HepG2 (cell line): ENCODE measurements around the gene ATP8B1. TPM values are rescaled to one million over a fixed set of nuclear protein-coding genes. Genes with fewer than 3 reads are reported as not detected.

ENCODE experiments used
- ARNTL ChIP-seq: sonication (generic); formaldehyde crosslinking; IDR thresholded peaks from 2 replicates; pipeline ENCODE4 v1.4.0; 2020; ENCODE audit warnings: mild to moderate bottlenecking, missing genetic modification reagents
- CEBPG ChIP-seq: IDR thresholded peaks from 2 replicates; pipeline ENCODE4 v1.6.1; 2016
- ERF ChIP-seq: IDR thresholded peaks from 2 replicates; pipeline ENCODE4 v1.6.1; 2018; ENCODE audit warnings: missing biosample characterization, missing genetic modification reagents
- ETV6 ChIP-seq: sonication (generic); formaldehyde crosslinking; conservative IDR thresholded peaks from 2 replicates; pipeline ENCODE4 v1.4.0; 2020; ENCODE audit warnings: missing genetic modification reagents
- FLYWCH1 ChIP-seq: sonication (generic); formaldehyde crosslinking; IDR thresholded peaks from 2 replicates; pipeline ENCODE4 v1.8.1; 2023; ENCODE audit warnings: mild to moderate bottlenecking, missing genetic modification reagents
- FOXP1 ChIP-seq, 2 experiments: fragments of 450-650 bp in 1 of 2; IDR thresholded peaks; 2 replicates each; pipeline ENCODE4 v1.6.1; 2017 to 2018; ENCODE audit warnings: antibody characterized with exemption in 1 of 2
- FOXP4 ChIP-seq: sonication (generic); formaldehyde crosslinking; IDR thresholded peaks from 2 replicates; pipeline ENCODE4 v1.4.0; 2020; ENCODE audit warnings: missing genetic modification reagents
- IRF2 ChIP-seq: IDR thresholded peaks from 2 replicates; pipeline ENCODE4 v1.6.1; 2018; ENCODE audit warnings: missing genetic modification reagents, missing compliant biosample characterization
- MAFF ChIP-seq: IDR thresholded peaks from 2 replicates; pipeline ENCODE4 v1.6.1; 2011; ENCODE audit warnings: low read depth, low read length, improper control_type of control experiment
- NR0B2 ChIP-seq: sonication (generic); formaldehyde crosslinking; IDR thresholded peaks from 2 replicates; pipeline ENCODE4 v1.4.0; 2020; ENCODE audit warnings: mild to moderate bottlenecking, missing genetic modification reagents
- NR2F2 ChIP-seq: IDR thresholded peaks from 2 replicates; pipeline ENCODE4 v1.6.1; 2012; ENCODE audit warnings: low read depth, inconsistent platforms, borderline replicate concordance
- SP2 ChIP-seq: sonication (generic); formaldehyde crosslinking; IDR thresholded peaks from 2 replicates; pipeline ENCODE4 v1.5.1; 2020; ENCODE audit warnings: mild to moderate bottlenecking, missing genetic modification reagents
- STAG1 ChIP-seq: sonication (generic); formaldehyde crosslinking; IDR thresholded peaks from 2 replicates; pipeline ENCODE4 v1.4.0; 2020; ENCODE audit warnings: missing genetic modification reagents
- TFE3 ChIP-seq: IDR thresholded peaks from 2 replicates; pipeline ENCODE4 v1.6.1; 2016
- ZBTB20 ChIP-seq: sonication (generic); formaldehyde crosslinking; IDR thresholded peaks from 2 replicates; pipeline ENCODE4 v1.8.1; 2023; ENCODE audit warnings: missing genetic modification reagents, low read depth, mild to moderate bottlenecking, borderline replicate concordance
- ZMAT5 ChIP-seq: sonication (generic); formaldehyde crosslinking; IDR thresholded peaks from 2 replicates; pipeline ENCODE4 v1.5.0; 2020; ENCODE audit warnings: mild to moderate bottlenecking, low read depth, missing genetic modification reagents, borderline replicate concordance
- ZNF256 ChIP-seq: sonication (generic); formaldehyde crosslinking; conservative IDR thresholded peaks from 2 replicates; pipeline ENCODE4 v1.4.0; 2020; ENCODE audit warnings: missing genetic modification reagents
- ZNF703 ChIP-seq: sonication (generic); formaldehyde crosslinking; IDR thresholded peaks from 2 replicates; pipeline ENCODE4 v1.5.1; 2020; ENCODE audit warnings: missing genetic modification reagents, mild to moderate bottlenecking, moderate library complexity, borderline replicate concordance
- ZNF782 ChIP-seq: sonication (generic); formaldehyde crosslinking; IDR thresholded peaks from 2 replicates; pipeline ENCODE4 v1.4.0; 2020; ENCODE audit warnings: missing genetic modification reagents, mild to moderate bottlenecking, borderline replicate concordance
- ZNF883 ChIP-seq: sonication (generic); formaldehyde crosslinking; IDR thresholded peaks from 2 replicates; pipeline ENCODE4 v1.5.1; 2020; ENCODE audit warnings: mild to moderate bottlenecking, missing genetic modification reagents; ENCODE audit errors: not compliant biosample characterization
- polyA plus RNA-seq, 8 experiments: library from polyadenylated mRNA; depleted of rRNA in 3 of 8; stranded (reverse) in 7 of 8; unstranded in 1 of 8; fragments of >200 nt; fragmentation: Illumina TruSeq in 4 of 8; extraction: Trizol in 4 of 8; gene quantifications; 2 replicates each; pipeline versions ENCODE4 v1.2.1 to v1.2.3, GENCODE V29; 2011 to 2016; ENCODE audit warnings: low read depth in 4 of 8, missing spikeins in 1 of 8, mixed read lengths in 1 of 8; ENCODE audit not compliant: insufficient read depth in 1 of 8
- total RNA-seq, 5 experiments: library from RNA; depleted of rRNA; stranded (reverse); fragments of >200 nt; fragmentation: Illumina TruSeq; extraction: Trizol; gene quantifications; 2 replicates each; pipeline ENCODE4 v1.2.3, GENCODE V29; 2016; ENCODE audit warnings: low read depth in 1 of 5
- TF ChIP-seq, protein P1 (sequence below): sonication (generic); formaldehyde crosslinking; IDR thresholded peaks from 2 replicates; pipeline ENCODE4 v1.5.0; 2020; ENCODE audit warnings: missing genetic modification reagents
- TF ChIP-seq, protein P2 (sequence below): IDR thresholded peaks from 2 replicates; pipeline ENCODE4 v1.6.1; 2016; ENCODE audit warnings: missing compliant biosample characterization, missing genetic modification reagents, borderline replicate concordance
- TF ChIP-seq, protein P3 (sequence below): sonication (generic); formaldehyde crosslinking; IDR thresholded peaks from 2 replicates; pipeline ENCODE4 v1.4.0; 2020; ENCODE audit warnings: mild to moderate bottlenecking, low read depth, missing genetic modification reagents
- TF ChIP-seq, protein P4 (sequence below): sonication (generic); formaldehyde crosslinking; IDR thresholded peaks from 2 replicates; pipeline ENCODE4 v1.4.0; 2020; ENCODE audit warnings: missing genetic modification reagents

ATP8B1 gene
- total and polyA plus RNA-seq, 2 of the 13 experiments (the other 11 are each of a cell fraction or from before 2014, with no cell fraction given) = 2.8 to 4.0 TPM

DNA sequence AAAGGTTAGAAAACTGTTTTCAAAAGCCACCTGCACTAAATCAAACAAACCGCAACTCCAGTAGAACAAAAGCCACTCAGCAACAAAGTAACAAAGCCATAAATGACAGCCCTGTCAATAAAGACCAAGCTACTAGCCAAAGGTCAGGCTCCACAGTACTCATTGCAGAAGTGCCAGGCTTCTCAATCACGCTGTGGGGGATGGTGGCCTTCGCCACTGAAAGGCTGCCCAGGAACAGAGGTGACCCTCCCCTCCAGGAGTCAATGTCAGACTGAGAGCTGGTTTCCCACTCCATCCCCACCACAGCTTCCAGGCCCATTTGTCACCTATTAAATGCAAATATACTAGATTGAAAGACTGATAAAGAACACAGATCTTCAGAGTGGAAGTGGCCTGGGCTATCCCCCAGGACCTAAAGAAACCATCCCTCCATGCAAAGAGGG lies 5.9 kb downstream of the ATP8B1 start (continued):
- TF ChIP-seq, protein P1, sequence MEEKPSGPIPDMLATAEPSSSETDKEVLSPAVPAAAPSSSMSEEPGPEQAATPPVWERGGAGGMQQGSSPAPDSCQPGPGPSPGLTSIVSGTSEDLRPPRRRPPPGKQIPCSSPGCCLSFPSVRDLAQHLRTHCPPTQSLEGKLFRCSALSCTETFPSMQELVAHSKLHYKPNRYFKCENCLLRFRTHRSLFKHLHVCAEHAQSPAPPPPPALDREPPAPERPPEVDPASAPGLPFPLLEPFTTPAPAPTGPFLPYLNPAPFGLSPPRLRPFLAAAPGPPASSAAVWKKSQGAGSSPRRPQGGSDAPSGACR (CRISPR knock-in tag) = 0 out of 2 replicates have a peak, but pooled peaks have one; percentile 58
- TF ChIP-seq NR2F2 = peak; percentile 91
- no peak for TF ChIP-seq ZNF782
- TF ChIP-seq ZNF883 (CRISPR knock-in tag) = no peak
- peak; percentile 75; the same call in 1 of the 2 replicates for TF ChIP-seq FOXP1 (IDR thresholded peaks at IDR 0.05)
- TF ChIP-seq FOXP1 (CRISPR knock-in tag; IDR thresholded peaks at IDR 0.05) = peak; percentile 96
- peak; percentile 28; the same call in 1 of the 2 replicates for TF ChIP-seq STAG1 (CRISPR knock-in tag)
- TF ChIP-seq ZMAT5 (CRISPR knock-in tag) = no peak
- peak; percentile 80; the same call in 1 of the 2 replicates for TF ChIP-seq ERF (CRISPR knock-in tag)
- TF ChIP-seq ZNF703 (CRISPR knock-in tag) = no peak
- no peak for TF ChIP-seq SP2
- TF ChIP-seq FLYWCH1 (CRISPR knock-in tag) = no peak
- TF ChIP-seq, protein P2, sequence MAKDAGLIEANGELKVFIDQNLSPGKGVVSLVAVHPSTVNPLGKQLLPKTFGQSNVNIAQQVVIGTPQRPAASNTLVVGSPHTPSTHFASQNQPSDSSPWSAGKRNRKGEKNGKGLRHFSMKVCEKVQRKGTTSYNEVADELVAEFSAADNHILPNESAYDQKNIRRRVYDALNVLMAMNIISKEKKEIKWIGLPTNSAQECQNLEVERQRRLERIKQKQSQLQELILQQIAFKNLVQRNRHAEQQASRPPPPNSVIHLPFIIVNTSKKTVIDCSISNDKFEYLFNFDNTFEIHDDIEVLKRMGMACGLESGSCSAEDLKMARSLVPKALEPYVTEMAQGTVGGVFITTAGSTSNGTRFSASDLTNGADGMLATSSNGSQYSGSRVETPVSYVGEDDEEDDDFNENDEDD = no peak
- TF ChIP-seq IRF2 (CRISPR knock-in tag) = peak; percentile 73
- TF ChIP-seq FOXP4 (CRISPR knock-in tag) = peak; percentile 96
- peak; percentile 69; the same call in 1 of the 2 replicates for TF ChIP-seq ARNTL (CRISPR knock-in tag)
- TF ChIP-seq, protein P3, sequence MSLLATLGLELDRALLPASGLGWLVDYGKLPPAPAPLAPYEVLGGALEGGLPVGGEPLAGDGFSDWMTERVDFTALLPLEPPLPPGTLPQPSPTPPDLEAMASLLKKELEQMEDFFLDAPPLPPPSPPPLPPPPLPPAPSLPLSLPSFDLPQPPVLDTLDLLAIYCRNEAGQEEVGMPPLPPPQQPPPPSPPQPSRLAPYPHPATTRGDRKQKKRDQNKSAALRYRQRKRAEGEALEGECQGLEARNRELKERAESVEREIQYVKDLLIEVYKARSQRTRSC = no peak
- no peak for TF ChIP-seq TFE3 (CRISPR knock-in tag)
- no peak for TF ChIP-seq ZBTB20 (CRISPR knock-in tag)
- TF ChIP-seq NR0B2 (CRISPR knock-in tag) = no peak
- 0 out of 2 replicates have a peak, but pooled peaks have one; percentile 38 for TF ChIP-seq ETV6
- no peak for TF ChIP-seq ZNF256
- TF ChIP-seq, protein P4, sequence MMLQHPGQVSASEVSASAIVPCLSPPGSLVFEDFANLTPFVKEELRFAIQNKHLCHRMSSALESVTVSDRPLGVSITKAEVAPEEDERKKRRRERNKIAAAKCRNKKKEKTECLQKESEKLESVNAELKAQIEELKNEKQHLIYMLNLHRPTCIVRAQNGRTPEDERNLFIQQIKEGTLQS (CRISPR knock-in tag) = no peak
- peak; percentile 83 for TF ChIP-seq CEBPG (CRISPR knock-in tag)
- TF ChIP-seq MAFF = peak; percentile 33; the same call in 1 of the 2 replicates
